PC-3 (cell line): ENCODE data around the gene EPB41L2.

Source experiments
- CTCF ChIP-seq: fragments of 300-600 bp; sonication (generic); conservative IDR thresholded peaks from 2 replicates; pipeline ENCODE4 v1.5.1; 2017; ENCODE audit warnings: antibody characterized with exemption, low read depth, mild to moderate bottlenecking, low read length
- EZH2 ChIP-seq: fragments of 300-600 bp; sonication (generic); IDR thresholded peaks from one replicate; pipeline ENCODE4 v1.6.1; 2017; ENCODE audit warnings: antibody characterized with exemption, mild to moderate bottlenecking, low read length; ENCODE audit not compliant: unreplicated experiment
- EZH2phosphoT487 ChIP-seq: fragments of 300-600 bp; sonication (generic); IDR thresholded peaks from 2 replicates; pipeline ENCODE4 v1.6.1; 2018; ENCODE audit warnings: mild to moderate bottlenecking, antibody characterized with exemption, low read length, borderline replicate concordance

- TF ChIP-seq CTCF (no peak), EZH2 (no peak), EZH2phosphoT487 (no peak)
These were observed 159.4 kb downstream of the EPB41L2 start for GRCh38 chr6:130903602-130904001.
